Breast epithelium (tissue), 3 donors: ENCODE measurements around the gene CCDC196.

Source experiments
- POLR2A ChIP-seq: fragments of 450-650 bp; IDR thresholded peaks from one replicate; pipeline ENCODE4 v1.6.1; 2016; ENCODE audit warnings: antibody characterized with exemption, mild to moderate bottlenecking, moderate library complexity
- POLR2AphosphoS5 ChIP-seq, 3 donors: sonication (generic); formaldehyde crosslinking; IDR thresholded peaks; one replicate each; pipeline ENCODE4 v1.6.1; 2017; ENCODE audit warnings: antibody characterized with exemption in 3 of 3

DNA sequence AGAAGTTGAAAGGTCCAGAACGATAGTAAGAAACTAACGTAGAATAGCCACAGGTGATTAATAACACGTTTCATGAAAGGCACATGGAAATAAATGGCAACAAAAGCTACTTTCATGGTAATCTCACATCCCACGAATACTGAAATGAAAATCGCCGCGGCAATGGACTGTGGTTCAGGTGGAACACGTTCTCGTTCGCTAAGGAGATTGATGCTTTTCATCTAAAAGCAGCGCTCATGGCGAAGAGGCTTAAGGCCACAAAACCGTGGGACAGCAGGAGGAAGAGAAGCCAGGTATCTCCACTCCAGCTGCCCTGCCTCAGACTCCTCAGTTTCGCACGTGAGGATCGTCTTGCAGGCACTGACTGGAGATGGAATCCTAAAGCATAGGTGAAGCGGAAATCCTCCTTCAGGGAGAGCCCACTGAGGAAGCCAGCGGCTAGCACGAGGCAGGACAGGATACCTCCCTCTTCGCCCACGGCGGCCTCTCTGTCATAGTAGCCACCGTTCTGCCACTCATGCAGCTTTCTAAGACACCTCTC lies 21.1 kb downstream of the CCDC196 start:
- TF ChIP-seq POLR2AphosphoS5 (IDR thresholded peaks at IDR 0.05), result no peak
- no peak for TF ChIP-seq POLR2A
